Small intestine (tissue), 7 donors: ENCODE measurements around the gene SIK3. TPM values are rescaled to one million over a fixed set of nuclear protein-coding genes. Genes with fewer than 3 reads are reported as not detected.
"Not testable (repeated sequence)": the region's sequence is repeated elsewhere in the genome, so short reads cannot be mapped to it uniquely, and the experiment has no call there.

Source experiments
- DNase-seq, 2 donors: peaks; one replicate each; pipeline versions ENCODE4 v3.0.0 to v3.0.0-alpha.2; 2013
- FAIRE-seq: peaks from 2 replicates; lab custom pipeline; 2012; peaks lifted over from hg19 to GRCh38; lab: Jason Lieb, UNC
- H3K27ac ChIP-seq, 3 donors: one replicate each; pipeline ENCODE4 v1.5.1; 2013; ENCODE audit warnings: low read length in 2 of 3, mild to moderate bottlenecking in 2 of 3, control low read depth in 1 of 3, inconsistent platforms in 1 of 3, low read depth in 1 of 3, moderate library complexity in 1 of 3
- H3K27me3 ChIP-seq, 3 donors: one replicate each; pipeline ENCODE4 v1.6.1; 2013; ENCODE audit warnings: low read length in 3 of 3, inconsistent platforms in 1 of 3; ENCODE audit not compliant: control insufficient read depth in 3 of 3, insufficient read depth in 3 of 3
- H3K36me3 ChIP-seq, 3 donors: one replicate each; pipeline ENCODE4 v1.6.1; 2013; ENCODE audit warnings: low read length in 3 of 3, inconsistent platforms in 1 of 3, low read depth in 1 of 3, mild to moderate bottlenecking in 1 of 3, moderate library complexity in 1 of 3; ENCODE audit not compliant: control insufficient read depth in 3 of 3, insufficient read depth in 2 of 3
- H3K4me1 ChIP-seq, 3 donors: one replicate each; pipeline ENCODE4 v1.6.1; 2013; ENCODE audit warnings: low read length in 2 of 3, inconsistent platforms in 1 of 3, low read depth in 1 of 3, mild to moderate bottlenecking in 1 of 3, moderate library complexity in 1 of 3; ENCODE audit not compliant: control insufficient read depth in 3 of 3, insufficient read depth in 2 of 3
- H3K4me3 ChIP-seq, 3 donors: one replicate each; pipeline ENCODE4 v1.5.1; 2013; ENCODE audit warnings: low read length in 3 of 3, control low read depth in 1 of 3, inconsistent platforms in 1 of 3, low read depth in 1 of 3, mild to moderate bottlenecking in 1 of 3, moderate library complexity in 1 of 3
- H3K9me3 ChIP-seq, 2 donors: one replicate each; pipeline ENCODE4 v1.6.1; 2013; ENCODE audit warnings: low read depth in 1 of 2, low read length in 1 of 2; ENCODE audit not compliant: control insufficient read depth in 2 of 2, insufficient read depth in 1 of 2
- WGBS, 3 donors: extraction: QIAGEN DNeasy Blood & Tissue Kit; methylation state at CpG; one replicate each; pipeline ENCODE4 v1.1.7; 2013; 5-methylcytosine and 5-hydroxymethylcytosine counted together
- polyA plus RNA-seq, 4 donors: library from polyadenylated mRNA; stranded (reverse) in 3 of 4; unstranded in 1 of 4; fragments of 200-250 nt in 3 of 4; fragments of 120-200 nt in 1 of 4; gene quantifications; one replicate each; pipeline versions ENCODE4 v1.2.1 to v1.2.3, GENCODE V29; 2013
- donor health status: healthy with polysubstance abuse.
- donor health status: control.
- donor health status: control.
- donor health status: Bipolar disorder and iron deficiency.
- donor health status: healthy.

Gene SIK3
- polyA plus RNA-seq, 4 donors: 4.9 to 35.3 (median 9.0) TPM

DNA sequence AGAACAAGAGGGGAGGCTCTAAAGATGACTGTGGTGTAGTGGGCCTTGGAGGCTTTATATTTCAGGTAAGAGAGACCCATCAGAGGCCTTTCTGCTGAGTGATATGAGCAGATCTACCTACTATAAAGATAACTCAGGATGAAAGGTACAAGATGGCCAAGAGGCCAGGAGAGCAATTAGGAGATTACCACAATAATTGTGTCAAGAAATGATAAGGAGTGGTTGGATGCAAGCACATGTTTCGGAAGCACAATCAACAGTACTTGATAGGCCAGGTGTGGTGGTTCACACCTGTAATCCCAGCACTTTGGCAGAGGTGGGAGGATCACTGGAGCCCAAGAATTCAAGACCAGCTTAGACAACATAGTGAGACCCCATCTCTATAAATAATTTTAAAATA, 43.8 kb downstream of the SIK3 start:
- 33 to 65% (median 40%) methylated on average over 1 of the region's 1 CpG for WGBS, 3 donors
- Histone ChIP-seq H3K4me3 (no peak overlapping the region), H3K9me3 (no peaks in the 10 kb centered on the region), H3K27ac (no peak overlapping the region), H3K4me1 (peaks cover 10 to 19% (median 18%) of the 10 kb centered on the region in 3 donors), H3K27me3 (no peaks in the 10 kb centered on the region), H3K36me3 (peaks cover 0 to 8% (median 0%) of the 10 kb centered on the region in 3 donors)
- FAIRE-seq (no peak), DNase-seq (peak; percentile 39 to 82)

DNA sequence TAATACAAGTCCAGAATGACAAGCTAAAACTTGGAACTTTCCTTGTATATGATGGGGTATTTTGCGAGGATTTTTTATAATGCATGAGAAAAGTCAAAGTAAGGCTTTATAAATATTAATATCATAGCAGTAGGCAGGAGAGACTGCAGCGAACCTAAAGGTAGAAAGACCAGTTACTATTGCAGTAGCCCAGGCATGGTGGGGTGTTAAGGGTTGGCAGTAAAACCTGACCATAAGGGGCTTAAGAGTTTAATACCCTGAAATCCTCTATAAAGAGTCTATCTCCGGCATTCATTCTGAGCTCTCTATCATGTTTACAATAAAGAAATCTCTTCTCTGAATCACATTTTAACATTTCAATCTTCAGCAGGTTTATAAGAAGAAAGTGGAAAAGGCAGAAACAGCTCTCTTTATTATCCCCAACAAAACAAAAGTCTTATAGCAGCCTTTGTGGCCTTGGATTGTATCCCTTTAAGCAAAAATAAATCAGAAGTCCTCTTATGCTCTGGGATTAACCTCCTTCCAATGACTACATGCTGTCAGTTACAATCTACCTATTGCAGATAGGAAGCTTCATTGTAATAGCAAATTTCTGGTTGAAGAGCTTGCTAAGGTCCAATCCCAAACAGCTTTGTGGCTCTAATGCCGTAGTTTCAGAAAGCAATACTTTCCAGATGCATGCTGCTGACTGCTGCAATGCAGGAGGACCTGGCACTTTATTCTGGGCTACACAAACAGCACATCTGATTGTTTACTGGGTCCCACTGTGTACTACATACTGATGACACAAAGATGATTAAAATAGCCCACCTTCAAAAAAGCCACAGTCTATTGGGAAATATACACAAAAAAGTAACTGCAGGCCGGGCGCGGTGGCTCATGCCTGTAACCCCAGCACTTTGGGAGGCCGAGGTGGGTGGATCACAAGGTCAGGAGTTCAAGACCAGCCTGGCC, 45.8 kb downstream of the SIK3 start:
- Histone ChIP-seq H3K4me3 (no peak overlapping the region), H3K27ac (no peak overlapping the region), H3K36me3 (peaks cover 0 to 10% (median 0%) of the 10 kb centered on the region in 3 donors), H3K4me1 (peaks cover 10 to 18% (median 15%) of the 10 kb centered on the region in 3 donors), H3K27me3 (no peaks in the 10 kb centered on the region), H3K9me3 (no peaks in the 10 kb centered on the region)
- WGBS, 3 donors: 90 to 94% (median 92%) methylated on average over 8 of the region's 8 CpGs
- no peak for DNase-seq
- FAIRE-seq: no peak

DNA sequence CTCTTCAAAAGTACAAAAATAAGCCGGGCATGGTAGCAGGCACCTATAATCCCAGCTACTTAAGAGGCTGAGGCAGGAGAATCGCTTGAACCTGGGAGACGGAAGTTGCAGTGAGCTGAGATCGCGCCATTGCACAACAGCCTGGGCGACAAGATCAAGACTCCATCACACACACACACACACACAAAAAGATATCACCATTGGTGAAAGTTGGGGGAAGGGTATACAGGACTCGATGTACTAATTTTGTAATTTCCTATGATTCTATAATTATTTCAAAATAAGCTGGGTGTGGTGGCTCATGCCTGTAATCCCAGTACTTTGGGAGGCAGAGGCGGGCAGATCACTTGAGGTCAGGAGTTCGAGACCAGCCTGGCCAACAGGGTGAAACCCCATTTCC, 48.1 kb downstream of the SIK3 start:
- H3K9me3 ChIP-seq, H3K4me3 ChIP-seq, H3K27ac ChIP-seq, FAIRE-seq, DNase-seq, H3K27me3 ChIP-seq: not testable (repeated sequence)
- 96 to 99% (median 98%) methylated on average over 9 of the region's 9 CpGs for WGBS, 3 donors
- peaks cover 8 to 16% (median 15%) of the 10 kb centered on the region in 3 donors for H3K4me1 ChIP-seq
- H3K36me3 ChIP-seq: peaks cover 0 to 10% (median 0%) of the 10 kb centered on the region in 3 donors

DNA sequence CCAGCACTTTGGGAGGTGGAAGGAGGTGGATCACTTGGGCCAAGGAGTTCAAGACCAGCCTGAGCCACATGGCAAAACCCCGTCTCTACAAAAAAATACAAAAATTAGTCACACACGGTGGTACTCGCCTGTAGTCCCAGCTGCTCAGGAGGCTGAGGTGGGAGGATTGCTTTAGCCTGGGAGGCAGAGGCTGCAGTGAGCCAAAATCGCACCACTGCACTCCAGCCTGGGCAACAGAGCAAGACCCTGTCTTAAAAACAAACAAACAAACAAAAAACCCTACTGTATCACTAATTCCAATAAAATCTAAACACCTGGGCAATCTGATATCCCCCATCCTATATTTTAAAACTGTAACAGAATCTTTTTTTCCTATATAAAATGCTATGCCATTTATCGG, 51.6 kb downstream of the SIK3 start:
- not testable (repeated sequence) for H3K9me3 ChIP-seq, H3K27ac ChIP-seq, FAIRE-seq, H3K4me3 ChIP-seq, H3K27me3 ChIP-seq, H3K36me3 ChIP-seq, DNase-seq
- 89 to 98% (median 93%) methylated on average over 5 of the region's 5 CpGs for WGBS, 3 donors
- peaks cover 0 to 15% (median 13%) of the 10 kb centered on the region in 3 donors for H3K4me1 ChIP-seq

DNA sequence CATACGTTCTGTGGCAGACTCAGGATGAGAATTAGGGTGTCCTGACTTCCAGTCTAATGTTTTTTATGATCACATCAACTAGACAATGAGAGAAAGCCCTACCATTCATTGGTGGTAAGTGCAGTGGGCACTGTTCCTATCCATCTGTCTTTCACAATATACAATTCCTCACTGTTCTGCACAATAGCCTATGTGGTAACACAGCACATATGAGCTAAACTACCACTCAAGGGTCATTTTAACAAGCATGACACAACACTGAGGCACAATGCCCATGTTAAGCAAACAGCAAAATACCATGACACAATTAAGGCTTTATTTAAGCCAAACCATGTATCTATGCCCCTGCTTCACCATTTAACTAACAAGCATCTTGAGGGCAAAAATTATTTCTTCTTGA, 52.3 kb downstream of the SIK3 start:
- no peaks in the 10 kb centered on the region for H3K9me3 ChIP-seq
- FAIRE-seq (no peak), DNase-seq (no peak)
- no peak overlapping the region for H3K4me3 ChIP-seq
- WGBS, 3 donors: 79 to 97% (median 83%) methylated on average over 1 of the region's 1 CpG
- peaks cover 0 to 15% (median 13%) of the 10 kb centered on the region in 3 donors for H3K4me1 ChIP-seq
- H3K27me3 ChIP-seq: no peaks in the 10 kb centered on the region
- H3K36me3 ChIP-seq: peaks cover 0 to 5% (median 0%) of the 10 kb centered on the region in 3 donors
- H3K27ac ChIP-seq: no peak overlapping the region

DNA sequence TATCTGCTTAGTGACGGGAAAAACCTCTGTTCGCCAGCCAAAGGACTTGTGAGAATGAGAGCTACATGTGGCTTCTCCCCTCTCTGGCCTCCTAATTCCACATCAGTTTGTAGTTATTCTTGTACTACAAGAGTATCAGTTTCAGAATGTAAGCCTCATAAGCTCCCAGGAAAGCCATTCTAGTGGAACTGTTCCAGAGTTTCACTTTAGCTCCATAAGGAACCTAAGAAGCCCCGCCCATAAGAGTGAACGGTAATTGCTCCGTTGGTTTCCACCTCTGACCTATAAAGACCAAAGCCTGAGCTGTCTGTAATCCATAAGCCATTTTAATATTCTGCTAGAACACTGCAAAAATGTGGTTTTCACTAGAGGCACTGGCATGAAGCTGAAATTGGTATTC, 53.0 kb downstream of the SIK3 start:
- no peaks in the 10 kb centered on the region for H3K27me3 ChIP-seq
- peak; percentile 65 to 83 for DNase-seq
- peaks cover 0 to 15% (median 13%) of the 10 kb centered on the region in 3 donors for H3K4me1 ChIP-seq
- 12 to 38% (median 25%) methylated on average over 5 of the region's 5 CpGs for WGBS, 3 donors
- no peak overlapping the region for H3K4me3 ChIP-seq
- FAIRE-seq: no peak
- peaks cover 0 to 5% (median 0%) of the 10 kb centered on the region in 3 donors for H3K36me3 ChIP-seq
- H3K27ac ChIP-seq: peak overlapping the region in 1 of 3 donors; percentile 32
- no peaks in the 10 kb centered on the region for H3K9me3 ChIP-seq

DNA sequence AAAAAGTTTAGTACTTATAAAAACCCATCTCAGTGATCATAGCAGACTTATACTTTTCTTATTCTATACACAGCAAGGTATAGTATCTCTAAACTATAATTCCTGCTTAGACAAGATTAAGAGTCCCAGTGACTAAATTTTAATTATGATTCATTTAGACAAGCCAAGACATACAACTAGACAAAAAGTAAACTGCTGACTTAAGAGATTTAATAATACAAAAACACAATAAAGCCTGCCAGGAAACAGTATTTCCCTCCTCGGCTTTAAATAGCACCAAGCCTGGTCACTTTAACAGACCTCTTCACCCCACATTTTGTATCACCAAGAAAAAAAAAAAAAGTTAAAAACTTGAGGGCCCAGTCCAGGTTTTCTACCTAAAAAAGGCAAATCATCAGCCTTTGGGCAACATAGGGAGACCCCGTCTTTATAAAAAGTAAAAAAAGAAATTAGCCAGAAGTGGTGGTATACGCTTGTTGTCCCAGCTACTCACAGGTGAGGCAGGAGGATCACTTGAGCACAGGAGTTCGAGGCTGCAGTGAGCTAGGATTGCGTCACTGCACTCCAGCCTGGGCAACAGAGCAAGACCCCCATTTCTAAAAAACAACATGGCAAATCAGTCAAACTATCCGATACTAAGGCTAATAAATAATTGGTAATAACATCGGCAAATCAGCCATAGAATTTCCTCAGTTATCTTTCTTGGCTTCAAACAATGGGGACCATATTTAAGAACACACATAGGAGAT, 53.8 kb downstream of the SIK3 start:
- Histone ChIP-seq H3K27ac (peak overlapping the region in 1 of 3 donors; percentile 32), H3K4me3 (no peak overlapping the region), H3K4me1 (peaks cover 0 to 15% (median 13%) of the 10 kb centered on the region in 3 donors), H3K9me3 (no peaks in the 10 kb centered on the region), H3K36me3 (peaks cover 0 to 2% (median 0%) of the 10 kb centered on the region in 3 donors), H3K27me3 (no peaks in the 10 kb centered on the region)
- FAIRE-seq (no peak), DNase-seq (no peak)
- WGBS, 3 donors: 81 to 92% (median 88%) methylated on average over 7 of the region's 7 CpGs

DNA sequence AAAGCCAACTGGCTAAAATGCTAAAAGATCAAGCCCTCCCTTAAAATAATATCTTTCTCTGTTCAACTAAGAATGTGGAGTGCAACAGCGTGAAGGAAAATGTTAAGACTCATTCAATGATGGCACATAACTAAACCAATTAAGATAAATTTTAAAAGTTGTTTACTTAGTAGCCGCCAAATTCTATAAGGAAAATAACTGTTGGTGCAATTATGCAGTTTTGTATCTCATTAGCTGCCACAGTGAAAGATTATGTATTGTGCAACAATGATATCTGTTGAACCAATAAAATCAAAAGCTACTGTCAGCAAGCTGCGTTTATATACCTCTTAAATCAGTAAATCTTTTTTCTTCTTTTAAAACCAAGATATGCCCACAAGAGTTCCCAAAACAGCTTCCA, 55.5 kb downstream of the SIK3 start:
- H3K36me3 ChIP-seq: no peaks in the 10 kb centered on the region
- H3K4me3 ChIP-seq: no peak overlapping the region
- no peak for FAIRE-seq
- H3K4me1 ChIP-seq: peaks cover 2 to 18% (median 15%) of the 10 kb centered on the region in 3 donors
- no peak overlapping the region for H3K27ac ChIP-seq
- no peak for DNase-seq
- 27 to 68% (median 43%) methylated on average over 3 of the region's 3 CpGs for WGBS, 3 donors
- H3K9me3 ChIP-seq: no peaks in the 10 kb centered on the region
- H3K27me3 ChIP-seq: no peaks in the 10 kb centered on the region
